Measurements from ENCODE around the gene PPP1R14D. TPM values are rescaled to one million over a fixed set of nuclear protein-coding genes. Genes with fewer than 3 reads are reported as not detected.

PPP1R14D gene
- total RNA-seq, 1 donor from 2014 or later: not detected

Other genes starting within 250 kb of the PPP1R14D start
- 0.80 and 9.9 TPM in 2 replicates for gene KNL1, start 234.5 kb downstream of the PPP1R14D start, total RNA-seq
- gene RAD51, start 133.5 kb downstream of the PPP1R14D start, total RNA-seq: 0.85 and 5.6 TPM in 2 replicates
- 17.2 and 27.0 TPM in 2 replicates for gene RMDN3, start 73.5 kb downstream of the PPP1R14D start, total RNA-seq
- 5.5 and 11.1 TPM in 2 replicates for gene GCHFR, start 64.6 kb downstream of the PPP1R14D start, total RNA-seq
- gene C15orf62, start 58.7 kb downstream of the PPP1R14D start, total RNA-seq: 0.50 and 0.69 TPM in 2 replicates
- gene ZFYVE19, start 21.6 kb downstream of the PPP1R14D start, total RNA-seq: 24.5 and 30.6 TPM in 2 replicates
- 16.2 and 24.7 TPM in 2 replicates for gene DNAJC17, start 21.2 kb downstream of the PPP1R14D start, total RNA-seq
- gene SPINT1, start 15.3 kb upstream of the PPP1R14D start, total RNA-seq: 144 and 235 TPM in 2 replicates
- gene RHOV, start 45.5 kb upstream of the PPP1R14D start, total RNA-seq: 0.45 and 1.6 TPM in 2 replicates
- 52.7 and 62.3 TPM in 2 replicates for gene VPS18, start 65.7 kb upstream of the PPP1R14D start, total RNA-seq
- 0.15 and 0.17 TPM in 2 replicates for gene DLL4, start 100.6 kb upstream of the PPP1R14D start, total RNA-seq
- gene CHAC1, start 124.8 kb upstream of the PPP1R14D start, total RNA-seq: 10.8 and 11.1 TPM in 2 replicates

All from renal cortical epithelial cell (primary cell).